Thyroid gland (tissue), 4 donors: ENCODE data around the gene CFDP1. TPM values are rescaled to one million over a fixed set of nuclear protein-coding genes. Genes with fewer than 3 reads are reported as not detected.

Experiments used
- DNase-seq, 2 donors: peaks; one replicate each; pipeline ENCODE4 v3.0.0-alpha.2; 2019
- H3K27ac ChIP-seq, 3 donors: fragments of 200-600 bp; sonication (generic); 1 replicate in 2 of 3; 2 replicates in 1 of 3; pipeline ENCODE4 v1.5.1; 2016 to 2019; ENCODE audit warnings: mild to moderate bottlenecking in 1 of 3, moderate library complexity in 1 of 3
- H3K27me3 ChIP-seq: fragments of 200-600 bp; sonication (generic); one replicate; pipeline ENCODE4 v1.5.1; 2019
- H3K36me3 ChIP-seq, 2 donors: fragments of 200-600 bp; sonication (generic); one replicate each; pipeline ENCODE4 v1.5.1; 2016 to 2019
- H3K4me1 ChIP-seq, 2 donors: fragments of 200-600 bp; sonication (generic); one replicate each; pipeline ENCODE4 v1.5.1; 2017 to 2019
- H3K4me3 ChIP-seq, 3 donors: fragments of 200-600 bp; sonication (generic); replicated peaks in 1 of 3; 1 replicate in 2 of 3; 2 replicates in 1 of 3; pipeline ENCODE4 v1.5.1; 2016; ENCODE audit warnings: mild to moderate bottlenecking in 1 of 3
- H3K9me3 ChIP-seq: fragments of 200-600 bp; sonication (generic); one replicate; pipeline ENCODE4 v1.5.1; 2017
- CTCF ChIP-seq, 6 experiments: fragments of 200-600 bp in 3 of 6; fragments of 450-650 bp in 3 of 6; sonication (generic) in 3 of 6; IDR thresholded peaks; one replicate each; pipeline ENCODE4 v1.5.1; 2016 to 2019; ENCODE audit warnings: antibody characterized with exemption in 6 of 6, mild to moderate bottlenecking in 2 of 6, inconsistent platforms in 1 of 6, moderate library complexity in 1 of 6
- POLR2A ChIP-seq, 2 donors: fragments of 450-650 bp; IDR thresholded peaks; one replicate each; pipeline ENCODE4 v1.6.1; 2017; ENCODE audit warnings: antibody characterized with exemption in 2 of 2, mild to moderate bottlenecking in 2 of 2, moderate library complexity in 1 of 2
- WGBS, 2 donors: methylation state at CpG; one replicate each; pipeline ENCODE4 v1.1.5; 2017; 5-methylcytosine and 5-hydroxymethylcytosine counted together
- intact Hi-C: fragments of 100-400 bp; cut with DNase I; formaldehyde crosslinking; loops from one replicate; pipeline ENCODE4 v1.15.1; 2023
- total RNA-seq, 4 donors: library from RNA; depleted of rRNA; stranded (reverse); fragments of >200 nt; gene quantifications; one replicate each; pipeline ENCODE4 v1.2.3, GENCODE V29; 2016

Gene CFDP1
- total RNA-seq, 4 donors from 2014 or later = 50.5 to 77.9 (median 60.7) TPM

DNA sequence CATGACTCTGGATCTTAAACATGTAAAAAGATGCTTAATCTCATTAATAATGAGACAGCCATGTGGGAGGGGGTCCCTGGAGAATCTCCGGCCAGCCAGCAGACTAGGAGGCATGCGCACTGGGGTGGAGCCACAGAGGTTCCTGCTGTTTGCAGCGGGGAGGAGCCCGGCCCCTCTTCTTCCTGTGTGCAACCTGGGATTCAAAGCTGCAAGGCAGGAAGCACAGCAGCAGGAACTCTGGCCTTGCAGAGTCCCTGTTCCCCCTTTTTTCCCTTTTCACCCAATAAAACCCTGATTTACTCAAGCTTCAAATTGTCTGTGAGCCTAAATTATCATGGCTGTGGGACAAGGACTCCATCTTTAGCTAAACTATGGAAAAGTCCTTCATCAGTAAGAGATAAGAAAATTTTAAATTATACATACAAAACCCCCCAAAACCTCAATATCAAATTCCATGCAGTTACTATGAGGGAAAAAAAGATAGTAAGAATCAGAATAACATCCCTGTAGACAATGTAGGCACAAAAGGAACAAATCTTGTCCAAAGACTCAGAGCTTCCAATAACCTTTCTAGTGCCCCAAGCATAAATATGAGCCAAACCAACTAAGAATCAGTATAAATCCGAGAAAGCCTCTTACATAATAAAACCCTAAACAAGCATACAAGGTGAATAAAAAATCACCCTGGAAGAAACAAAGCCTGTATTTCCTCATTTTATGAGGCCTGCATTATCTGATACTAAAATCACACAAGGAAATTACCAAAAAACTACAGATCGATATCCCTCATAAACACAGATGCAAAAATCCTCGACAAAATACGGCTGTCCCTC lies 12.1 kb downstream of the CFDP1 start:
- Histone ChIP-seq H3K27me3 (no peaks in the 10 kb centered on the region), H3K27ac (no peak overlapping the region), H3K4me1 (peaks cover 12 to 13% of the 10 kb centered on the region in 2 donors), H3K36me3 (no peaks in the 10 kb centered on the region), H3K4me3 (no peak overlapping the region), H3K9me3 (no peaks in the 10 kb centered on the region)
- intact Hi-C loops = no loop called here
- TF ChIP-seq POLR2A (IDR thresholded peaks at IDR 0.05) (no peak), CTCF (IDR thresholded peaks at IDR 0.05) (no peak)
- 44 to 46% methylated on average over 8 of the region's 8 CpGs for WGBS, 2 donors
- peak; percentile 63 to 64 for DNase-seq

DNA sequence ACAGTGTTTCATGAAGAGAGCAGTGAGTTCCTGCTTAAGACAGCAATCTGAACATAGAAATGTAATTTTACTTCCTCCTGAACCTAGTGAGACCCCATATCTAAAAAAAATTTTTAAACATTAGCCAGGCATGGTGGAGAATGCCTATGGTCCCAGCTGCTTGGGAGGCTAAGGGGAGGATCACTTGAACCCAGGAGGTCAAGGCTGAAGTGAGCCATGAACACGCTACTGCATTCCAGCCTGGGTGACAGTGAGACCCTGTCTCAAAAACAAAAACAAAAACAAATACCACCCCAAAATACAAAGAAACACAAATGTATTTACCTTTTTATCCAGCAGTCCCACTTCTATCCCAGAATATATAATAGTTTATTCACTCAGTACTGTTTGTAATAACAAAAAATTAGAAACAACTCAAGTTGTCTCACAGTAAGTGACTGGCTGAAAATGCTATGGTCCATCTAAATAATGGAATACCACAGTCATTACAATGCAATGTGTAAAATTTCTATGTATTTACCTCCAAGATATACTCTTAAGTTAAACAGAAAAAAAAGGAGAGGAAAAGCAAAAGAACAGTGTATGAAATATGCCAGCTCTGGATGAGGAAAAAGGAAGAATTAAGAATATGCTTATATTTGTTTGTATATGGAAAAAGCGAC lies 16.3 kb downstream of the CFDP1 start:
- 47 to 50% methylated on average over 2 of the region's 2 CpGs for WGBS, 2 donors
- H3K27me3 ChIP-seq = no peaks in the 10 kb centered on the region
- no peak overlapping the region for H3K4me3 ChIP-seq
- intact Hi-C loops = no loop called here
- no peak overlapping the region for H3K27ac ChIP-seq
- H3K4me1 ChIP-seq = peaks cover 12 to 13% of the 10 kb centered on the region in 2 donors
- no peak for DNase-seq
- H3K36me3 ChIP-seq = peaks cover 4% of the 10 kb centered on the region in 2 donors
- TF ChIP-seq POLR2A (IDR thresholded peaks at IDR 0.05) = no peak
- TF ChIP-seq CTCF (IDR thresholded peaks at IDR 0.05) = no peak
- no peaks in the 10 kb centered on the region for H3K9me3 ChIP-seq

- DNase-seq = no peak
- Histone ChIP-seq H3K4me1 (peaks cover 4% of the 10 kb centered on the region in 2 donors), H3K36me3 (peaks cover 7 to 9% of the 10 kb centered on the region in 2 donors), H3K27me3 (no peaks in the 10 kb centered on the region), H3K4me3 (no peak overlapping the region), H3K27ac (no peak overlapping the region), H3K9me3 (no peaks in the 10 kb centered on the region)
- 85 to 87% methylated on average over 4 of the region's 4 CpGs for WGBS, 2 donors
- intact Hi-C loops = no loop called here
- TF ChIP-seq POLR2A (IDR thresholded peaks at IDR 0.05) (no peak), CTCF (IDR thresholded peaks at IDR 0.05) (no peak)
These were observed 18.0 kb downstream of the CFDP1 start for GRCh38 chr16:75415169-75415905.

DNA sequence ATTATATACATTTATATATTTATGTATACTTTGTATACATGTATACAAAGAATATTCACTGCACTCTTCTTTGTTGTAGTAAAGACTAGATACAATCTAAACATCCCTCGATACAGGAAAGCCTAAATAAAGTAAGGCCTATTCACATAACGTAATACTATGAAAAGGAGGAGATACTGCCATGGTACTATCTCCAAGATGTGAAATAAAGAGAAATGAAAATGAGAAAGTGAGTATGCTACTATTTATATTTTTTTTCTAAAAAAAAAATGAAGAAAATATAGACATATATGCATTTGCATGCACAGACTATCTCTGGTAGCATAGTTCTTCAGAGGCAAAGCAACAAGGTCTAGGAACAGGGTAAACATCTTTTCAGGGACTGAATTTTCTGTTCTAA lies 19.4 kb downstream of the CFDP1 start:
- Histone ChIP-seq H3K4me3 (no peak overlapping the region), H3K9me3 (no peaks in the 10 kb centered on the region), H3K27me3 (no peaks in the 10 kb centered on the region), H3K36me3 (peaks cover 7 to 9% of the 10 kb centered on the region in 2 donors), H3K27ac (no peak overlapping the region), H3K4me1 (peaks cover 0 to 4% of the 10 kb centered on the region in 2 donors)
- DNase-seq = no peak
- WGBS, 2 donors = 91 to 93% methylated on average over 2 of the region's 2 CpGs
- TF ChIP-seq POLR2A (IDR thresholded peaks at IDR 0.05) = no peak
- TF ChIP-seq CTCF (IDR thresholded peaks at IDR 0.05) = no peak
- intact Hi-C loops = no loop called here
